GM13976 (cell line): Measurements from ENCODE around the gene C5orf24.
"Not testable (repeated sequence)": the region's sequence is repeated elsewhere in the genome, so short reads cannot be mapped to it uniquely, and the experiment has no call there.

Source experiments
- DNase-seq: peaks from one replicate; pipeline ENCODE4 v3.0.0; 2012; ENCODE audit warnings: low spot score
- CTCF ChIP-seq: IDR thresholded peaks from 2 replicates; pipeline ENCODE4 v1.5.1; 2012; ENCODE audit warnings: borderline replicate concordance, mild to moderate bottlenecking; ENCODE audit not compliant: insufficient read depth; ENCODE audit errors: extremely low read depth, missing control alignments, control extremely low read depth
- in situ Hi-C: fragments of 300-500 bp; cut with MboI; formaldehyde crosslinking; loops from one replicate; pipeline ENCODE4 v1.12.0; 2022; ENCODE audit warnings: low sequenced_read_pairs, mixed read lengths, inconsistent platforms; ENCODE audit not compliant: unreplicated experiment

C5orf24 gene

GRCh38 chr5:134851307-134851923, 5.6 kb downstream of the C5orf24 start:
- in situ Hi-C loops, result no loop called here
- peak; percentile 44 for TF ChIP-seq CTCF
- DNase-seq, result no peak

- in situ Hi-C loops, DNase-seq: not testable (repeated sequence)
Measured at GRCh38 chr5:134856465-134856864, 10.7 kb downstream of the C5orf24 start.

GRCh38 chr5:134857401-134857800, 11.6 kb downstream of the C5orf24 start:
- no peak for DNase-seq
- in situ Hi-C loops, result no loop called here
- no peak for TF ChIP-seq CTCF

- DNase-seq, result no peak
- in situ Hi-C loops, result no loop called here
- no peak for TF ChIP-seq CTCF
Measured at GRCh38 chr5:134864707-134865106, 18.9 kb downstream of the C5orf24 start.

- TF ChIP-seq CTCF, result no peak
- in situ Hi-C loops, result no loop called here
- DNase-seq, result peak; percentile 36
Measured at GRCh38 chr5:134873494-134873893, 27.7 kb downstream of the C5orf24 start.

- in situ Hi-C loops, result no loop called here
- peak; percentile 91 for DNase-seq
Measured at GRCh38 chr5:134873987-134874830, 28.4 kb downstream of the C5orf24 start, which contains the start of gene TXNDC15. TSS of gene TXNDC15 (plus strand) at chr5:134874371. CDS start at chr5:134874428, 57 bp downstream.

More at GRCh38 chr5:134873987-134874830, 28.4 kb downstream of the C5orf24 start, which contains the start of gene TXNDC15:
- TF ChIP-seq CTCF, result no peak
